Adrenal gland (tissue), 12 donors: Measurements from ENCODE around the gene CDCA4. TPM values are rescaled to one million over a fixed set of nuclear protein-coding genes. Genes with fewer than 3 reads are reported as not detected.
A peak's percentile ranks its signal among the peaks of the same experiment; 100 is the strongest.

Experiments used
- DNase-seq, 7 donors: peaks; one replicate each; pipeline ENCODE4 v3.0.0-alpha.2; 2019 to 2020
- H3K27ac ChIP-seq, 5 donors: fragments of 200-600 bp; sonication (generic) in 4 of 5; 1 replicate in 3 of 5; 2 replicates in 2 of 5; pipeline versions ENCODE4 v1.5.1 to v1.8.0; 2016 to 2020; ENCODE audit warnings: mild to moderate bottlenecking in 1 of 5
- H3K27me3 ChIP-seq: fragments of 200-600 bp; 2 replicates; pipeline ENCODE4 v1.8.0; 2021
- H3K36me3 ChIP-seq, 2 donors: fragments of 200-600 bp; replicated peaks in 1 of 2; 1 replicate in 1 of 2; 2 replicates in 1 of 2; pipeline versions ENCODE4 v1.5.1 to v1.8.0; 2018 to 2022
- H3K4me1 ChIP-seq, 2 donors: fragments of 200-600 bp; replicated peaks in 1 of 2; 1 replicate in 1 of 2; 2 replicates in 1 of 2; pipeline versions ENCODE4 v1.5.1 to v1.8.0; 2018 to 2021
- H3K4me3 ChIP-seq, 4 donors: fragments of 200-600 bp; sonication (generic) in 3 of 4; one replicate each; pipeline ENCODE4 v1.5.1; 2016 to 2018
- H3K9me3 ChIP-seq, 3 donors: fragments of 200-600 bp; sonication (generic) in 1 of 3; replicated peaks in 1 of 3; 1 replicate in 2 of 3; 2 replicates in 1 of 3; pipeline versions ENCODE4 v1.5.1 to v1.8.0; 2016 to 2021
- POLR2A ChIP-seq, 2 donors: fragments of 450-650 bp; IDR thresholded peaks; one replicate each; pipeline ENCODE4 v1.6.1; 2017; ENCODE audit warnings: antibody characterized with exemption in 2 of 2, mild to moderate bottlenecking in 2 of 2, moderate library complexity in 1 of 2
- WGBS, 4 donors: extraction: QIAGEN DNeasy Blood & Tissue Kit in 2 of 4; methylation state at CpG; one replicate each; pipeline versions ENCODE4 v1.1.5 to v1.1.7; 2013 to 2017; 5-methylcytosine and 5-hydroxymethylcytosine counted together
- intact Hi-C, 2 donors: fragments of 100-400 bp; cut with DNase I; formaldehyde crosslinking; loops; one replicate each; pipeline versions ENCODE4 v1.14.1 to v1.15.0; 2022 to 2023
- polyA plus RNA-seq, 3 donors: library from polyadenylated mRNA; stranded (reverse); fragments of 200-250 nt in 2 of 3; fragments of 350-450 nt in 1 of 3; fragmentation: Illumina TruSeq in 1 of 3; extraction: RNeasy Lipid Tissue Mini Kit (QIAGEN cat#74804) in 1 of 3; gene quantifications; one replicate each; pipeline ENCODE4 v1.2.3, GENCODE V29; 2013 to 2014
- total RNA-seq, 9 donors: library from RNA; depleted of rRNA in 4 of 9; stranded (reverse); fragments of >200 nt in 4 of 9; fragments of 120-200 nt in 1 of 9; fragmentation: NEBNext Ultra II Directional in 1 of 9; extraction: Animal tissue kit (Norgen Biotek cat#: 25700) in 1 of 9; gene quantifications; one replicate each; pipeline versions ENCODE4 v1.1.0 to v1.2.4, GENCODE V29; 2013 to 2023
- TF ChIP-seq, protein P1 (sequence below), 6 experiments: fragments of 450-650 bp in 4 of 6; fragments of 200-600 bp in 2 of 6; sonication (generic) in 1 of 6; IDR thresholded peaks; 1 replicate in 5 of 6; 2 replicates in 1 of 6; pipeline versions ENCODE4 v1.5.1 to v1.8.0; 2016 to 2021; ENCODE audit warnings: antibody characterized with exemption in 6 of 6, mild to moderate bottlenecking in 2 of 6, moderate library complexity in 1 of 6
- donor health status: healthy with polysubstance abuse.
- donor health status: Bipolar disorder and iron deficiency.
- donor health status: DM: yes; HTN: yes; CAD: no.
- donor health status: DM: no; HTN: no; CAD: no.
- donor health status: DM: no; HTN: no; CAD: no.
- donor health status: DM: yes; HTN: yes; CAD: no.

Gene CDCA4
- total and polyA plus RNA-seq, 12 donors: 0.66 to 10.5 (median 4.1) TPM

- Histone ChIP-seq H3K9me3 (no peaks in the 10 kb centered on the region), H3K27ac (peak overlapping the region in 1 of 5 donors; percentile 74), H3K36me3 (no peaks in the 10 kb centered on the region), H3K27me3 (no peaks in the 10 kb centered on the region), H3K4me1 (peaks cover 5 to 18% of the 10 kb centered on the region in 2 donors), H3K4me3 (no peak overlapping the region)
- DNase-seq: no peak
- intact Hi-C loops: loop anchor here in 1 of 2 donors (5.0 kb wide), 1 partner anchor 43 kb away; no protein-coding TSS in a partner anchor
- TF ChIP-seq POLR2A (IDR thresholded peaks at IDR 0.05): no peak
- TF ChIP-seq, protein P1, sequence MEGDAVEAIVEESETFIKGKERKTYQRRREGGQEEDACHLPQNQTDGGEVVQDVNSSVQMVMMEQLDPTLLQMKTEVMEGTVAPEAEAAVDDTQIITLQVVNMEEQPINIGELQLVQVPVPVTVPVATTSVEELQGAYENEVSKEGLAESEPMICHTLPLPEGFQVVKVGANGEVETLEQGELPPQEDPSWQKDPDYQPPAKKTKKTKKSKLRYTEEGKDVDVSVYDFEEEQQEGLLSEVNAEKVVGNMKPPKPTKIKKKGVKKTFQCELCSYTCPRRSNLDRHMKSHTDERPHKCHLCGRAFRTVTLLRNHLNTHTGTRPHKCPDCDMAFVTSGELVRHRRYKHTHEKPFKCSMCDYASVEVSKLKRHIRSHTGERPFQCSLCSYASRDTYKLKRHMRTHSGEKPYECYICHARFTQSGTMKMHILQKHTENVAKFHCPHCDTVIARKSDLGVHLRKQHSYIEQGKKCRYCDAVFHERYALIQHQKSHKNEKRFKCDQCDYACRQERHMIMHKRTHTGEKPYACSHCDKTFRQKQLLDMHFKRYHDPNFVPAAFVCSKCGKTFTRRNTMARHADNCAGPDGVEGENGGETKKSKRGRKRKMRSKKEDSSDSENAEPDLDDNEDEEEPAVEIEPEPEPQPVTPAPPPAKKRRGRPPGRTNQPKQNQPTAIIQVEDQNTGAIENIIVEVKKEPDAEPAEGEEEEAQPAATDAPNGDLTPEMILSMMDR (IDR thresholded peaks at IDR 0.05): no peak
- WGBS, 4 donors: 84 to 89% (median 88%) methylated on average over 5 to 15 of the region's 15 CpGs
These were observed 36.6 kb downstream of the CDCA4 start for GRCh38 chr14:104984056-104984894.

GRCh38 chr14:104983231-104983721 lies 37.6 kb downstream of the CDCA4 start:
- intact Hi-C loops: loop anchor here in 1 of 2 donors (5.0 kb wide), 1 partner anchor 44 kb away; no protein-coding TSS in a partner anchor
- H3K4me1 ChIP-seq: peaks cover 5 to 18% of the 10 kb centered on the region in 2 donors
- H3K36me3 ChIP-seq: no peaks in the 10 kb centered on the region
- no peaks in the 10 kb centered on the region for H3K27me3 ChIP-seq
- 73 to 82% (median 80%) methylated on average over 5 to 12 of the region's 12 CpGs for WGBS, 4 donors
- no peaks in the 10 kb centered on the region for H3K9me3 ChIP-seq
- no peak overlapping the region for H3K27ac ChIP-seq
- TF ChIP-seq POLR2A (IDR thresholded peaks at IDR 0.05): no peak
- TF ChIP-seq, protein P1 (IDR thresholded peaks at IDR 0.05): no peak
- DNase-seq: no peak
- no peak overlapping the region for H3K4me3 ChIP-seq

DNA sequence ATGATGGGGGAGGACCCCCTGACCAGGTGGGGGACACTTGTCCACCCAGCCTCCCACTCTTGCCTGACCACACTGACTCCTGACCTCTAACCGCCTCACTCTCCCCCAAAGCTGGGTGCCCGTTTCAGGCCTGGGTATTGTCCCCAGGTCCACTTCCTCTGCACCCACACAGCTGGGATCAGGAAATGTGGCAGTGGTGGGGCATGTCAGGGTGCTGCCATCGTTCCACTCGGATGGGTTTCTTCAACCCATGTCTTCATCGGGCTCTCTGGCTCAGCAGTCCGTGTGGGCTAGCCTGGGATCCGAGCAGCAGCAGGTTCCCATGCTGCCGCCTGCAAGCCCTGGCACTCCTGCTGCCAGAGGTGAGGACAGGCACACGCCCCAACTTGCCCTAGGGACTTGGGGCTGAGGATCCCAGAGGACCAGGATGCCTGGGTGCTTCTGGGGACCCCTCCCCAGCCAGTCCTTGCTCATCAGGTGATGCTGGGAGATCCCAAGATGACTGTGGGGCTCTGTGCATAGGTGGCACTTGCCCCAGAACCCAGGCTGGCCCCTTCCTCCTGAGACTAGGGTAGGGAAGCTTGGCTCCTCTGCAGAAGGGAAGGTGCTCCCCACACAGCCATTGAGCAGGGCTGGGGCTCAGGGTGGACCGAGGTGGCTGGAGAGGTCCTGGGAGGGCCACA lies 38.2 kb downstream of the CDCA4 start:
- H3K27ac ChIP-seq: no peak overlapping the region
- TF ChIP-seq, protein P1 (IDR thresholded peaks at IDR 0.05): no peak
- TF ChIP-seq POLR2A (IDR thresholded peaks at IDR 0.05): no peak
- intact Hi-C loops: loop anchor here in 1 of 2 donors (5.0 kb wide), 1 partner anchor 45 kb away; no protein-coding TSS in a partner anchor
- 84 to 88% (median 86%) methylated on average over 7 to 10 of the region's 10 CpGs for WGBS, 4 donors
- H3K27me3 ChIP-seq: no peaks in the 10 kb centered on the region
- peaks cover 8 to 22% of the 10 kb centered on the region in 2 donors for H3K4me1 ChIP-seq
- DNase-seq: no peak
- H3K9me3 ChIP-seq: no peaks in the 10 kb centered on the region
- no peaks in the 10 kb centered on the region for H3K36me3 ChIP-seq
- no peak overlapping the region for H3K4me3 ChIP-seq
